Measurements from ENCODE around the gene KLHL17.
A peak's percentile ranks its signal among the peaks of the same experiment; 100 is the strongest.

The KLHL17 gene

DNA sequence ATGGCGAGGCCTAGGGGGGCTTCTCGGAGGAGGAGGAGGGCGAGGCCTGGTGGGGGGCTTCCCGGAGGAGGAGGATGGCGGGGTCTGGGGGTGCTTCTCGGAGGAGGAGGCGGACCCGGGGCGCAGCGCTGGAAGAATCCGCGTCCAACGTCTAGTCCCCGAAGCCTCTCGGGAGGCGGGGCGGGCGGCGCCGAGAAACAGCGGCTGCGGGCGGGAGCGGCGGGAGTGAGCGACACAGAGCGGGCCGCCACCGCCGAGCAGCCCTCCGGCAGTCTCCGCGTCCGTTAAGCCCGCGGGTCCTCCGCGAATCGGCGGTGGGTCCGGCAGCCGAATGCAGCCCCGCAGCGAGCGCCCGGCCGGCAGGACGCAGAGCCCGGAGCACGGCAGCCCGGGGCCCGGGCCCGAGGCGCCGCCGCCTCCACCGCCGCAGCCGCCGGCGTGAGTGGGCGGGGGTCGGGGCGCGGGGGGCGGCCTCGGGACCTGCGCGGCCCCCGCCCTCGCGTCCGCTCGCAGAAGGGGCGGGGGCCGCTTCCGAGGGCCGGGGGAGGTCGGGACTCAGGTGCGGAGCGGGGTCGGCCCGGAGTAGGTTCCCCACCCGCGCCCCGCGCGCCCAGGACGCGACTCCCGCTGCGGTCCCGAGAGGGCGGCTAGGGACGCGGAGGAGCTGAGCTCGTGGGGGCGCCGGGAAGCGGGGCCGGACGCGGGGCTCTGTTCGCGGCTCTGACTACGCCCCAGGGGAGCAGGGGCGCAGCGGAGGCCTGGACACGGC, at the start of gene KLHL17:
Gene KLHL17, plus strand, starts transcription at position 222 of the 769 bp plus-strand sequence. Its CDS starts 110 bp downstream, at position 332.
- DNase-seq (ENCODE audit: low read depth in 2 of 3, low spot score in 2 of 3): peak; percentile 56 to 65 (median 64)

DNA sequence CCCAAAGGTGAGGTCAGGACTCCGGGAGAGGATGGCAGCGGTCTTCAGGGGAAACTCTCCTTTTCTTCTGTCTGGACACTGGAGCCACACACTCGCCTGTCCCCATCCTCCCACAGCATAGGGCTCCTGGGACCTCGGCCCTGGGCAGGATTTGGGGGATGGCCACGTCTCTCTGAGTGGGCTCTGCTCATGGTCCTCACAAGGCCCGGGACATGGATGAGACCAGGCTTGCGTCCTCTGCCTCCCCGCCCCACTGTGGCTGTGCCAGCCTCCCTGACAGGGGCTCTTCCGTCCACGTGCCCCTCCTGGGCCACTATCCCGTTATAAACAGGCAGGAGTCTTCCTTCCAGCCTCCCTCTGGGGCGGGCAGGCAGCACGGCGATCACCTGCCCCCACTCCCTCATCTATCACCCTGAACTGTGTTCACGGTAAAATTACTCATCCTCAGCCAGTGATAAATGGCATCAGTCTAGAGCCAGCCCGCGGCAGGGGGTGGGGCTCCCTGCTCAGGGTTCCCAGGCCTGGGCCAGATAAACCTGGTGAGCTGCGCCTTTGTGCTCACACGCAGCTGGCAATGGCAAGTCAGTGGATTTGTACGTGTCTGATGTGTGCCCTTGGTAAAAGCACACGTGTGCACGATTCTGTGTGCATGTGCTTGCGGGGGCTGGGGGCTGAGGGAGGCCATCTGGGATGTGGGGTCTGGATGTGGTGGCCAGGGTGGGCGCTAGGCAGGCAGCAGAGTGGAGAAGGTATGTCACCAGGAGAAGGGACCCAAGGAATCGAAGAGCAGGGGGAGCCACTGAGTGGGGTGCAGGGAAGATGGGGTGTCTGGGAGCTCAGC, 49.3 kb upstream of the KLHL17 start:
- no peak for DNase-seq (ENCODE audit: low read depth in 2 of 3, low spot score in 2 of 3)

DNA sequence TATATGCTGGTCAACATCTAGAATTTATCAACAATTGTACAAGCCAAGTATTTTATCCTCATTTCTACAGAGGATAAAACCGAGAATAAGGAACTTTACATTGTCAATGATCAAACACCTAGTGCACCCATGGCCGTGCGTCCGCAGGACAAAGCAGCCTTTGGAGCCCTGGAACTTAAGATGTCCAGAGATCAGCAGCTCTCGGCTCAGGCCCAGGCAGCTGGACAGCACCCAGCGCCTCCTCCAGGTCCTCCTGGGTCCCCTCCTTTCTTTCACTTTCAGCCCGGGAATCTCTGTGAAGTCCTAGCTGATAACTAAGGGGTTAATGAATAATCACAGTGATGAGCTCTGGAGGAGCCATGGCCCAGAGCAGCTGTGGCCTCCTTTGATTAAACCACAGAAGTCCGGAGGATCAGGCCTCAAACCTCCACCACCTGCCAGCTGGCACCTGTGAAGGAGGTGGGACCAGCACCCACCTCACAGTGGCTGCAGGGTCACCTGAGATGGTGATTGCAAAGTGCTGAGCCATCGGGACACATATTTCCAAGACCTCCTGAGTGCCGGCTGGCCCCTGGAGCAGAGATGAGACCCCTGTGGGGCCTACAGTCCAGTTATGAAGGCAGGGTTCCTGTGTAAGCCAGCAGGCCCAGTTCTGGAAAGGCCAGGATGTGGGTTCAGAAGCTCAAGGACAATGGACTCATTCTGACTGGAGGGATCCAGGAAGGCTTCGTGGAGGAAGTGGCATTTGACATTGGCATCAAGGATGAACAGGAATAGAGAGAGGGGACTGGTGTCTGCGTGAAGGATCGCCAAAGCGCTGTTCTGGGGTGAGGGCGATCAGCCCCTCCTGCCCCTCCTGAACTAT, 48.3 kb upstream of the KLHL17 start:
- no peak for DNase-seq (ENCODE audit: low read depth in 2 of 3, low spot score in 2 of 3)

DNA sequence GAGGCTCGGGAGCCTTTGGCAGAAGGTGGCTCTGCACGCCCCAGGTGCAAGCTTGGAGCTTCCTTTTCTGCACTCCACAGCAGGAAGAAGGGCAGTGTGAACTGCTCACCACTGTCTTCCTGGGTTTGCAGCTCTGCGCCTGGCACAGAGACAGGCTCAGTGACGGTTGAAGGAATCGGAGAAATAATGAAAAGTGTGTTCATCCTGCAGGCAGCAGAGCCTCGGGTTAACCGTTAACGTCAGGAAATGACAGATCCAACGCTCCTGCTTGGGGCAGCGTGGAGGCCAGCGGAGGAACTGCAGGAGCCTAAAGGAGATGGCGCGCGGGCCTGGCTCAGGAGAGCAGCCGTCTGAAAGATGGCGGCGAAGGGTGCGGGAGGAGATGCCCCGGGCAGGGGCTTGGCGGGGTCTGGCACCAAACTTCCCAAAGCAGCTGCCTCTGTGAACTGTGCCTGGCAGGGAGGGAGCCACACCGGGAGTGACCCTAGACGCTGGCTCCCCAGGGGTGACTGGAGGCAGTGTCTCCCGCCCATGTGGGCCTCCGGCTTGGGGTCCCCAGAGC, 47.6 kb upstream of the KLHL17 start:
- DNase-seq (ENCODE audit: low read depth in 2 of 3, low spot score in 2 of 3): no peak

DNA sequence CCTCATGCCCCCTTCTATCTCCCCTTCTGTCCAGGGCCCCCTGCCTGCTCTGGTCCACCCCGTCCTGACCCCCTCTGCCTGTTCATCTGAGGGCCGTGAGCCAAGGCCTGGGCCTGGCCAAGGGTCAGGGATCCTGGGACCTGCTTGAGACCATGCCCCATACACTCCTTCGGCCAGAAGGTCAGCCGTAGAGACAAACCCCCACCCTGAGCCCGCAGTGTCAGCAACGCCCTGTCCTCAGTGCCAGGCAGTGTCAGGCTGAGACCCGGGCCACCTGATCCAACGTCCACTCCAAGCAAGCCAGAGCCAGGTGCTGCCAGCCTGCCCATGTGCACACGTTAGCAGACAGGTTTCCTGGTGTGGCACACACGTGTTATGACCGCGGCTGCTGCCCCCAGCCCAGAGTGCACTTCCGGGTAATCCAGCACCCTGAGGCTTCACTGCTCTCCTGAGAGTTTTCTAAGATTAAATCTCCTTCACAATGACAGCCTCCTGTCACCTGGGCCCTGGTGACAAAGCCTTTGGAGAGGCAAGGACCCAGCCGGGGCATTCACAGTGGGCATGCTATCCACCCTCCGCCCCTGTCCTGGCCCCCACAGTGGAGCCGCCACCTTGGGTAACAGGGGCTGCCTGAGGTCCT, 46.8 kb upstream of the KLHL17 start:
- DNase-seq (ENCODE audit: low read depth in 2 of 3, low spot score in 2 of 3): no peak

DNA sequence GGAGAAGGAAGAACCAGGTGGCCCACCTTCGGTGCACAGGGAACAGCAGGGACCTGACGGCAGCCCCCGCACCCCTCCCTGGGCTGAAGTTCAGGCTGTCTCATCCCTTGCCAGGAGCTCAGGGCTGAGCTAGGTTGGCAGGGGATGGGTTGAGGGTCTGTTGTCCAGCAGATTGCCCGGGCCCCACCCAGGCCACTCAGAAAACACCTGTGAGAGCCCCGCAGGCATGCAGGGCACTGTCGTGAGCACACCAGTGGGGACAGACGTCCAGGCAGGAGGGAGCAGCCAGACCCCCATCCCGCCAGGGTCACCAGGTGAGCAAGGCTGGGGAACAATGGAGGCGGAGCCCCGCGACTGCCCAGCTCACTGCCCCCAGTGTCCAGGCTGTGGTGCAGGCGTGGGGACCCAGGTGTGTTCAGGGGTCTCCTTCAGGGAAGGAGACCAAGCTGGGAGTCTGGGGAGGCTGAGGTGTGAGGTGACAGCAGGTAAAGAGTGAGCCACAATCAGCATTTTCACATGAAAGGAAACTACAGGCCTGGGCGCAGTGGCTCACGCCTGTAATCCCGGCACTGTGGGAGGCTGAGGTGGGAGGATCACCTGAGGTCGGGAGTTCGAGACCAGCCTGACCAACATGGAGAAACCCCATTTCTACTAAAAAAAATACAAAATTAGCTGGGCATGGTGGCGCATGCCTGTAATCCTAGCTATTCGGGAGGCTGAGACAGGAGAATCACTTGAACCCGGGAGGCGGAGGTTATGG, 46.1 kb upstream of the KLHL17 start:
- no peak for DNase-seq (ENCODE audit: low read depth in 2 of 3, low spot score in 2 of 3)

DNA sequence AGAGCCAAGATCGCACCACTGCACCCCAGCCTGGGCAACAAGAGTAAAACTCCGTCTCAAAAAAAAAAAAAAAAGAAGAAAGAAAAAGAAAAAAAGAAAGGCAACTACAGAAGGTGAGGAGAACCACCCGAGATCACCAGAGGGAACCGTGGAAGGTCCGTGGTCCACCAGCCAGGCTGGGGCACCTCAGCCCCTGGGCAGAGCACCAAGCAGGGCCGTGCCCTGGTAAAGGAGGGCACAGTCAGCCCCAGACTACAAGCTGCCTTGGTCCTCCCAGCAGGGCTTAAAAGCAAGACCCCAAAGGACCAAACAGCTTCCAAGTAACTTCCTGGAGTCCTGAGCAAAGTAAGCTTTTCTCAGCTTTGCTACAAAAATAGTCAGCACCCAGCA, 45.5 kb upstream of the KLHL17 start:
- DNase-seq (ENCODE audit: low read depth in 2 of 3, low spot score in 2 of 3): no peak

DNA sequence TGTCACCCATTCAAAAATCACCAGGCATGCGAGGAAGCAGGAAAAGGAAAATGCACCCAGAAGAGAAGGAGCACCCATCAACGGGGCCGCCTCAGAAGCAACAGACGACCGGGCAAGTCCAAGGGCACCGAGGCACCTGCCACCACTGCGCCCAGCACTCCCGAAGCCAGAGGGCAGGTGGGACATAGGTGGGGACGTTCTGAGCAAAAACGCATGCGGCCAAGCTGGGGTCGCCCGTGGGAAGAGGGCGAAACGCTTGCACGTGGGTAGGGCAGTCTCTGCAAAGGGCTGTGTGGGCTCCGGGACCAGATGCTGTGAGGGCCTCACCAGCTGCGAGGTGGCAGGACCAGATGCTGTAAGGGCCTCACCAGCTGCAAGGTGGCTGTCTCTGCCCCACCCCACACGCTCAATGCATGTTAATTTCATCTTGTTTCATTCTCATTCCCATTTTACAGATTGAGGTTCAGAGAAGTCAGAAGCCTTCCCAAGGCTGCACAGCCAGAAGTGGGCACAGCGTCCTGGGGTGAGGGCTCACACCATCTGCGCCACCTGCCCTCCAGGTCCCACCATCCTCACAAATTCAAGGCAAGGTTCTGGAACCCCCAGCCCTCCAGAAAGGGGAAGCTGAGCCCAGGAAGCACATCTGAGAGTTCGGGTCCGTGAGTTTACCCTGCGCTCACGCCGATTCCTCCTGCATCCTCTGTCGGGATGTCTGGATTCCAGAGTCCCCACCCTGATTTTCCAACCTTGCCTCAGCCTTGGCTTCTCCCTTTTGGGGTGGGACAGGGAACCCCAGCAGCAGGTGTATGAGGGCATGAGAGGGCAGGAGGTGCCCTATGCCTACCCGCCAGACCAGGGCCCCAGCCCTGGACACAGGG, 44.9 kb upstream of the KLHL17 start:
- DNase-seq (ENCODE audit: low read depth in 2 of 3, low spot score in 2 of 3): no peak

DNA sequence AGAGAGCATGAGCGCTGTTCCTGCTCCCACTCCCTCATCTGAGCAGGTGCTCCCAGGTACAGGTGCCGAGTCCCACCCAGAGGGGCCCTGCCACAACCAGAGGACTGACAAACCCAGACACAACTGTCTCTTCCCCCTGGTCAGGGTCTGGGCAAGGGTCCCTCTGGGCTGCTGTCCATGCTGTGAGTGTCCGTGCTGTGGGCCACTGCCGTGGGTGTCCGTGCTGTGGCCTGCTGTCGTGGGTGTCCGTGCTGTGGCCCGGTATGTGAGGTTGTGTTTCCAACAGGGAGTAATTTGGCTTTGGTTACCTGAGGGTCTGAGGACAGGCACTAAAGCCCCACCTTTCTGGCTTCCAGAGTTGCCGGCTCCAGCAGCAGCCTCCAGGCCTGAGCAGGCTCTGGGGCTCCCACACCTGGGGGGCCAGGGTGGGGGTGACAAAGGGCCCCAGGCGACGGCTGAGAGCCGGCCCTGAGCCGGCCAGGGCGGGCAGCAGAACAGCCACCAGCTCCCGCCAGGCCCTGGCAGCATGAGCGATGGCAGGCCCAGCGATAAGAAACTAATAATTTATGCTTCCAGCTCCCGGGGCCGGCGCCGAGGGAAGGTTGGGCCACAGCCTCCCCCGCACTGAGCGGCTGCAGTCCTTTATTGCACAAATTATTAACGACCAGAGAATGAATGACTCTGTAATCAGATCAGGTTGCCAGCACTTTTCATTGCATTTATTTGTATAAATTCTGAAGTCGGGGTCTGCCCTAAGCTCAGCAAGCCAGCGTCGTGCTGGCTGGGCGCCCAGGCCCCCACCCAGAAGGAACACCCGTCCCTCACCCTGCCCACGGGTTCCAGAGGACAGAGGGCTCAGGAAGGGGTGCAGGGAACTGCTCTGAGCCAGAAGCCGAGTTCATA, 44.0 kb upstream of the KLHL17 start:
- DNase-seq (ENCODE audit: low read depth in 2 of 3, low spot score in 2 of 3): no peak

DNA sequence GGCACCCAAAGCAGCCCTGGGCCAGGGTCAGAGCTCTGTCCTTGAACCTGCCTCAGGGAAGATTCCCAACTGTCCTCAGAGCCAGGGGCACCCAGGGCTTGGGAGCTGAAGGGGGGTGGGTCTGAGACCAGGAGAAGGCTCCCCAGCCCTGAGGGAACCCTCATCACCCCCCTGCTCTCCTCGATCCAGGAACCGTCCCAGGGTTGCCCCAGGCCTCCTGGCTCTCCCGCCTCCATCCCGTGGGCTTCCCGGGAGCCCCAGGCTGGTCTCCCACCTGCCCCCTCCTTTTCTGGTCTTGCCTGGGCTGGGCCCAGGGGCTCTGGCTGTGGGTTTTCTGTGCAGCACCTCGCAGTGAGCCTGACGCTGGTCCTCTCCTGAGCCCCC, 43.3 kb upstream of the KLHL17 start:
- no peak for DNase-seq (ENCODE audit: low read depth in 2 of 3, low spot score in 2 of 3)

DNA sequence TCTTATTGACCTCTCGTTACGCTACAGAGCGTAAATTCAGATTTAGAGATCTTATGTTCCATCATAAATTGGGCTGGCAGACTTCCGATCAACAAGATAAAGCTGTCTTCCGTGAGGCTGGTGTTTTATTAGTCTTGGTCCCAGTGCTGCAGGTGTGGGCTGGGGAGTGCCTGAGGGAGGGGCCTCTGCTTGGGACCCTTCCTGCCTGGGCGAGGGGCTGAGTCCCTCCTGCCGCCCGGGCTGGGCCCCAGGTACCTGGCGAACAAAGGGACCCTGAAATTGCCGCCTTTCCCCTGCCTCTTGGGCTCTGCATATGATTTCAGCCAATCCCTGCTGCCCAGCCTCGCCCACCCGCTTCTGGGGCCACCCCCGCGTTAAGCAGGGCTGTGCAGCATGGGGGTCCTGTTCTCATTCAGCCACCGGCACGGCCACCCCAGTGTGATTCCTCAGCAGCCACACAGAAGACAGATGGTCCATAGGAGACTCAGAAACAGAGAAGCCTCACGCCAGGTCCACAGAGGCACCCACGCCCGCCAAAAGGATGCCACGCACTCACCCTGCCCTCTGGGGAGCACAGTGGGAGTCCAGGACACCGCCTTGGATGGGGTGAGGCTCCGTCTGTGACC, 42.8 kb upstream of the KLHL17 start:
- no peak for DNase-seq (ENCODE audit: low read depth in 2 of 3, low spot score in 2 of 3)

DNA sequence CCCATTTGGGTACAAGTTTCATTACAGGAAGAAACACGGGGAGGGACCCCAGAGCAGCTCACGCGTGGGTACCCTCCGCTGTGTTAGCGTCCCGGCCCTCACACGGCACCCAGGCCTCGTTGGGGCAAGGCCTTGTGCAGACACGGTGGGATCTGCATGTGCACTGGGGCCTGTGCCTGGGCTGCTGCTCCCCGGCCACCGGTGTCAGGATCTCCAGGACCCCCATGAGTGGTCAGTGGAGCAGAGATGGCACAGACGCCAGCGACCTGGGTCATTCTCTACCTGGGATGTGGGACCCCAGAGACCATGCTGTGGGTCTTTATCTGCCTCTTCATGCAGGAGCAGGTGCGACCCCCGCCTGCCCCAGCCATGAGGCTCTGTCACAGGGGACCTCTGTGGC, 42.0 kb upstream of the KLHL17 start:
- no peak for DNase-seq (ENCODE audit: low read depth in 2 of 3, low spot score in 2 of 3)

DNA sequence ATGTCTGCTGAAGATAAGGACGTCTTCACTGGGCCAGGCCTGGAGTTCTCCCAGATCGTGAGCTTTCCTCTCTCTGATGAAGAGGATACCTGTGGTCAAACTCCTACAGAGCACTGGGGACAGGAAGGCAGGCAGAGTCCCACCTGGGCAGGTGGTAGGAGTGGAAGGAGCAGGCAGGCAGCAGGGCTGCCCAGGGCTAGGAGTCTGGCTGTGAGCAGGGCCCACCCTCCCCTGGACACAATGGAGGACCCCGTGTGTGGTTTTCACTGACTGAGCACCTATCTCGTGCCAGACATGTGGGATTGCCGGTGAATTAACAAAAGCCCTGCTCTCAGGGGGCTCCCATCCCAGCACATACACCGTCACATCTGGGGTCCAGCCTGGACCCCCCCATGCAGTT, 41.5 kb upstream of the KLHL17 start:
- no peak for DNase-seq (ENCODE audit: low read depth in 2 of 3, low spot score in 2 of 3)

DNA sequence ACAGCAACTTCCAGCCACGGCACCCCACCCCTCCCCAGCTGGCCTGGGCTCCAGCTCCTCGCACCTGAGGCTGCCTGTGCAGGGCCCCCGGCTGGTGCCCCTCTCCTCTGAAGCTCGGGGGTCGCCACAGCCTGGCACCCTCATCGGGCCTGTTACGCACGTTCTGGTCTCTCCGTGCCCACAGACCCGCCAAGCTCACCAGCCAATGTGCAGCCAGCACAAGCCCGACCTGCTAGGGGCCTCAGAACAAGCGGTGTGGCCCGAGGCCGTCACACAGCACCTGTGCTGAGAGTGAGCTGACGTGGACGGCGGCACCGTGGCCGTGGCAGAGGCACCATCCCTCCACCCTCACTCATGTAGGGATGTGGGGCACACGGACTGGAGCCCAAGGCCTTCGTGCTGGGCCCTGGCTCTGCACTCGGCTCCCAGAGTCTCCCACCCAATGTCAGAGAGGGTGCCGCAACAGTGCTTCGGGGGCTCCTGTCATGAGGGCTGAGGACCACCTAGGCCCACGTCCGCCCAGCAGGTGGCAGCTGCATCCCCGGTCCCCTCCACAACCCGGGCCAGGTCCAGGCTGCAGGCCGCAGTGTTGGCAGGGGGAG, 41.0 kb upstream of the KLHL17 start:
- no peak for DNase-seq (ENCODE audit: low read depth in 2 of 3, low spot score in 2 of 3)

DNA sequence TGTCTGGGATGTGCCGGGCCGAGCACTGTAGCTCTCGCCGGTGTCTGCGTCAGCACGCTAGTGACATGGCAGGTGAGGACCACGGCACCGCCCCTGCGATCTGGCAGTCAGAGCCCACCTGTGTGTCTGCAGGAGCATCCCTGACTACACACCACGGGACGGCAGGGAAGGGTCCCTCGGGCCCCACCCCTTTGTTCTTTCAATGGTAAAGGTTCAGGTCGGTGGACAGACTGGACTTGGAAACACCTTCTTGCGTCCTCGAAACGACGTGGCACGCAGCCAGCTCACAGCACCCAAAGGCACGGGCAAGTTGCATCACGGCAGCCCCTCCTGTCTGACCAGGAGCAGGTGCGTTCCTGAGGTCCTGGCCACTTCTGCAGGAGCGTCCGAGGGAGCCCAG, 40.4 kb upstream of the KLHL17 start:
- DNase-seq (ENCODE audit: low read depth in 2 of 3, low spot score in 2 of 3): no peak

DNA sequence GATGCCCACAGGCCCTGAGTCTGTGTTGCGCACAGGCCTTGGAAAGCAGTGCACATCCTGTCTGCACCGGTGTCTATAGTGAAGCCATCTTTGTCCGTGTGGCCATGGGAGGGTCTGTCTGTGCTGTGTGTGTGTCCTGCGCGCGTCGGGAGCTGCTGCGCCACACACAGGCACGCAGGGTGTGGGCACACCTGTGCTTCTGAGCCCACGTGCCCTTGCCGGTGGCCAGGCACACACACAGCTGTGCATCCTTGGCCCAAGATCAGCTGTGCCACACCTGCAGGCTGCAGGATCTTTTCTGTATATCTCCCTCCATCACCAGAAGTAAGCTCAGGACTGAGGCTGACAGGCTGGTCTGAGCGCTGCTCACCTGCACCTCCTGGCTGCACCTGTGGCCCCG, 39.9 kb upstream of the KLHL17 start:
- DNase-seq (ENCODE audit: low read depth in 2 of 3, low spot score in 2 of 3): no peak

Measured in activated CD8-positive, alpha-beta memory T cell treated with anti-CD3 and anti-CD28 coated beads for 48 hours (primary cell).